Esophagus muscularis mucosa (tissue), 4 donors: ENCODE data around the gene PDGFD. TPM values are rescaled to one million over a fixed set of nuclear protein-coding genes. Genes with fewer than 3 reads are reported as not detected.

ENCODE experiments used
- DNase-seq: peaks from one replicate; pipeline ENCODE4 v3.0.0-alpha.2; 2017; ENCODE audit errors: extremely low spot score
- H3K27ac ChIP-seq, 4 donors: fragments of 200-600 bp; sonication (generic); replicated peaks in 1 of 4; 1 replicate in 3 of 4; 2 replicates in 1 of 4; pipeline ENCODE4 v1.5.1; 2016 to 2019; ENCODE audit warnings: mild to moderate bottlenecking in 1 of 4
- H3K27me3 ChIP-seq, 4 donors: fragments of 200-600 bp; sonication (generic); one replicate each; pipeline versions ENCODE4 v1.5.1 to v1.6.0; 2016 to 2019
- H3K36me3 ChIP-seq, 4 donors: fragments of 200-600 bp; sonication (generic); one replicate each; pipeline ENCODE4 v1.5.1; 2016 to 2019
- H3K4me1 ChIP-seq, 4 donors: fragments of 200-600 bp; sonication (generic); one replicate each; pipeline ENCODE4 v1.5.1; 2016 to 2019
- H3K4me3 ChIP-seq, 4 donors: fragments of 200-600 bp; sonication (generic); 1 replicate in 2 of 4; 2 replicates in 2 of 4; pipeline ENCODE4 v1.5.1; 2016 to 2019; ENCODE audit warnings: mild to moderate bottlenecking in 4 of 4, moderate library complexity in 1 of 4
- H3K9me3 ChIP-seq, 4 donors: fragments of 200-600 bp; sonication (generic); 1 replicate in 3 of 4; 2 replicates in 1 of 4; pipeline ENCODE4 v1.5.1; 2016 to 2019
- CTCF ChIP-seq, 3 experiments: fragments of 200-600 bp in 2 of 3; fragments of 450-650 bp in 1 of 3; sonication (generic) in 2 of 3; IDR thresholded peaks; one replicate each; pipeline ENCODE4 v1.5.1; 2017 to 2019; ENCODE audit warnings: antibody characterized with exemption in 3 of 3, mild to moderate bottlenecking in 2 of 3, moderate library complexity in 1 of 3
- EP300 ChIP-seq: sonication (generic); formaldehyde crosslinking; IDR thresholded peaks from one replicate; pipeline ENCODE4 v1.6.1; 2017; ENCODE audit warnings: antibody characterized with exemption
- POLR2A ChIP-seq: fragments of 450-650 bp; IDR thresholded peaks from one replicate; pipeline ENCODE4 v1.6.1; 2017; ENCODE audit warnings: antibody characterized with exemption, moderate library complexity, mild to moderate bottlenecking, low read depth
- POLR2AphosphoS5 ChIP-seq, 2 donors: sonication (generic); formaldehyde crosslinking; IDR thresholded peaks; one replicate each; pipeline ENCODE4 v1.6.1; 2017; ENCODE audit warnings: antibody characterized with exemption in 2 of 2
- WGBS: methylation state at CpG from one replicate; pipeline ENCODE4 v1.1.5; 2018; 5-methylcytosine and 5-hydroxymethylcytosine counted together
- intact Hi-C: fragments of 100-400 bp; cut with DNase I; formaldehyde crosslinking; loops from one replicate; pipeline ENCODE4 v1.15.1; 2023
- total RNA-seq, 4 donors: library from RNA; depleted of rRNA; stranded (reverse); fragments of >200 nt; gene quantifications; one replicate each; pipeline versions ENCODE4 v1.1.0 to v1.2.1, GENCODE V29; 2016

The PDGFD gene
- total RNA-seq, 4 donors from 2014 or later, result 4.2 to 8.6 (median 6.5) TPM

DNA sequence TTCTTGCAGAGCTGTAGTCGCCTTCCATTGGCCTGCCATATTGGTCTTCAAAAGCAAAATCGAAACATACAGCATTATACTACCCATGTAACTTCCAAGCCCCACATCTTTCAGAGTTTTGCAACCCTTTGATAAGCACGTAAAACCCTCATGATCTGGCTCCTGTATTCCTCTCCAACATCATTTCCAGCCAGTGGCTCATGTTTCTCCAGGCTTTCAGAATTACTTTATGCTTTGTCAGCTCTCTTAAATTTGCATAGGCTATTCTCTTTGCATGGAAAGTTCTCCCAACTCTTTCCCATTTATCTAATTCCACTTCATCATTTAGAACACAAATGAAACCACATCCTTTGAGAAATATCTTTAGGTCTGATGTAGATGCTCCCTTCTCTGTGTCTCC lies 195.3 kb downstream of the PDGFD start:
- TF ChIP-seq POLR2A (no peak), EP300 (no peak), POLR2AphosphoS5 (IDR thresholded peaks at IDR 0.05) (no peak), CTCF (IDR thresholded peaks at IDR 0.05) (no peak)
- no peaks in the 10 kb centered on the region for H3K9me3 ChIP-seq
- no peak overlapping the region for H3K4me3 ChIP-seq
- intact Hi-C loops, result no loop called here
- H3K4me1 ChIP-seq, result no peaks in the 10 kb centered on the region
- H3K27ac ChIP-seq, result no peak overlapping the region
- 90% methylated on average over 3 of the region's 3 CpGs for WGBS
- DNase-seq, result no peak
- no peaks in the 10 kb centered on the region for H3K36me3 ChIP-seq
- H3K27me3 ChIP-seq, result no peaks in the 10 kb centered on the region

DNA sequence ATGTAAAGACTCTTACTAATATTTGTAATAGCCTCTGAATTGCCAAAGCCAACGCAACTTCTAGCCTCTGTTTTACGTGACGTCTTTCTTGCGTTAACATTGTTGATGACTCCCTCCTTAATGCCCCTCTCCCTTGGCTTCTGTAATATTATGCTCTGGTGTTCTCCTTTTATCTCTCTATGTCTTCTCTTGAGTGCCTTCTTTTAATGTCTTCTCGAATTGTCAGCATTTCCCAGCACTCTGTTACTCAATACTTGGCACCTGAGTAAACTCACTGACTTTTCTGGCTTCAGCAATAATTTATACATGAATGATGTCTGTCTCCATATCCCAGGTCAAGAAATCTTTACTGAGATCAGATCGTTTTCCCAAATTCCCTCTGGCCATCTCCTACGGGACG lies 196.0 kb downstream of the PDGFD start:
- Histone ChIP-seq H3K27me3 (no peaks in the 10 kb centered on the region), H3K27ac (no peak overlapping the region), H3K9me3 (no peaks in the 10 kb centered on the region), H3K4me3 (no peak overlapping the region), H3K4me1 (no peaks in the 10 kb centered on the region), H3K36me3 (no peaks in the 10 kb centered on the region)
- TF ChIP-seq CTCF (IDR thresholded peaks at IDR 0.05) (no peak), POLR2AphosphoS5 (IDR thresholded peaks at IDR 0.05) (no peak), POLR2A (no peak), EP300 (no peak)
- intact Hi-C loops, result no loop called here
- WGBS, result 94% methylated on average over 8 of the region's 8 CpGs
- no peak for DNase-seq

DNA sequence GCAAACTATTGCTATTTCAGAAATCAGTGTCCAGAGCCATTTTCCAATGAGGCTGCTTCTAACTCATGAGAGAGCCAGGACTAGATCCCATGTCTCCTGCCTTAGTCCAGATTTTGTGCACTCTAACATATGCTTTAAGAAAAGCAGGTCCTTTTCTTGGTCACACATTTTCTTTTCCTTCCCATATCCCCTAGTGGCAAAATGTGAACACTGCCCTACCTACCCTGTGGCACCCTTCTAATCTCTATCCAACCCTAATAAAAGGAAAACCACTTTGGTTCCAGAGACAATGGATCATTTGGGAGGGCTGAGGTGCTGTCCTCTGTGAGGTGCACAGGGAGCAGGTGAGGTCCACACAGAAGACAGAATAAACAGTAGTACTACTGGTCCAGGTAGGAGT lies 199.6 kb downstream of the PDGFD start:
- Histone ChIP-seq H3K27me3 (no peaks in the 10 kb centered on the region), H3K27ac (no peak overlapping the region), H3K36me3 (no peaks in the 10 kb centered on the region), H3K4me1 (peaks cover 0 to 14% (median 0%) of the 10 kb centered on the region in 4 donors), H3K9me3 (no peaks in the 10 kb centered on the region), H3K4me3 (no peak overlapping the region)
- TF ChIP-seq POLR2A, result no peak
- TF ChIP-seq EP300, result no peak
- no peak for TF ChIP-seq POLR2AphosphoS5 (IDR thresholded peaks at IDR 0.05)
- intact Hi-C loops, result no loop called here
- no peak for DNase-seq

- Histone ChIP-seq H3K4me1 (peaks cover 0 to 14% (median 0%) of the 10 kb centered on the region in 4 donors), H3K36me3 (no peaks in the 10 kb centered on the region), H3K9me3 (no peaks in the 10 kb centered on the region), H3K27ac (no peak overlapping the region), H3K27me3 (no peaks in the 10 kb centered on the region), H3K4me3 (no peak overlapping the region)
- TF ChIP-seq POLR2A (no peak), CTCF (IDR thresholded peaks at IDR 0.05) (no peak), EP300 (no peak), POLR2AphosphoS5 (IDR thresholded peaks at IDR 0.05) (no peak)
- intact Hi-C loops, result no loop called here
- 90% methylated on average over 2 of the region's 2 CpGs for WGBS
- DNase-seq, result no peak
Observed at GRCh38 chr11:103963648-103964047, 200.3 kb downstream of the PDGFD start.

- no peak overlapping the region for H3K27ac ChIP-seq
- DNase-seq, result no peak
- intact Hi-C loops, result no loop called here
Observed at GRCh38 chr11:103961010-103961409, 202.9 kb downstream of the PDGFD start.

More at GRCh38 chr11:103961010-103961409, 202.9 kb downstream of the PDGFD start:
- TF ChIP-seq EP300, result no peak
- TF ChIP-seq CTCF (IDR thresholded peaks at IDR 0.05), result no peak
- TF ChIP-seq POLR2AphosphoS5 (IDR thresholded peaks at IDR 0.05), result no peak
- TF ChIP-seq POLR2A, result no peak
- H3K36me3 ChIP-seq, result no peaks in the 10 kb centered on the region
- peaks cover 0 to 14% (median 0%) of the 10 kb centered on the region in 4 donors for H3K4me1 ChIP-seq
- H3K9me3 ChIP-seq, result no peaks in the 10 kb centered on the region
- H3K4me3 ChIP-seq, result no peak overlapping the region
- H3K27me3 ChIP-seq, result no peaks in the 10 kb centered on the region
